ENCODE measurements around the gene EDDM13.
A peak's percentile ranks its signal among the peaks of the same experiment; 100 is the strongest.
"Not testable (repeated sequence)": the region's sequence is repeated elsewhere in the genome, so short reads cannot be mapped to it uniquely, and the experiment has no call there.

The EDDM13 gene

DNA sequence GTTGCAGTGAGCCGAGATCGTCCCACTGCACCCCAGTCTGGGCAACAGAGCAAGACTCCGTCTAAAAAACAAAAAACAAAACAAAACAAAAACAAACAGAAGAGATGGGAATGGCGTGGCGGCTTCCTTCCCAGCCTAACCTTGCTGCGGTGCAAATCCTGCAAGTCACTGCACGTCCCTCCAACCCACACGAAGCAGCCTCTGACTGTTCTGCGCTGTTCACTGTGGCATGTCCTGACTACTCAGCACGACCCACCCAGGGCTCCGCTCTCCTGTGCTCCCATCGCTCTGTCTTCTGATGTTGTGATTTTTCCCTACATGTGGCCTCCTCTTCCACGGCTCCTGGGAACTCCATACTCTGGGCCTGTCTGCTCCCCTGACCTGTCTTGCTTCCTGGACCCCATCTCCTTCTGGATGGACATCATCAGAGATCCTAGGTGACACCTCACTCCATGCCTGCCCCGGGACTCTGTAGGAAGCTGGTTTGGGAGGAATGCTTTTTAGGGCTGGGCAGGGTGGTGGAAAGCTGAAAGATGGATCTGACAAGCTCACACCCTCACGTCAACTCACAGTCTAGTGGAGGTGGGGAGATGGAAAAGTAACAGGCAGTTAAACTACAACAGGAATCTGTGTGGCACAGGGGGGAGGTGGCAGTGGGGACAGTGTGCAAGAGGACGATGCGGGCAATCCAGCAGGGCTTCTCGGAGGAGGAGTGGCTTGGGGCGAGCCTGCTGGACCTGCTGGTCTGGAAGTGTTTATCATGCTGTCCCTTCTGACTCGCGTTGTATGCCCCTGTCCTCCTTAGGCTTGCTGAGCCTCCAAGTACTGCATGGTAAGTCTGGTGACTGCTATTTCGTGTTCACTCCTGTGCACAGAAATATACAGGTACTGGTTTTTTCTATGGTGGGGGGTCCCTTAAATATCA lies 23.2 kb downstream of the EDDM13 start:
- no peak for DNase-seq (ENCODE audit: low read depth)

DNA sequence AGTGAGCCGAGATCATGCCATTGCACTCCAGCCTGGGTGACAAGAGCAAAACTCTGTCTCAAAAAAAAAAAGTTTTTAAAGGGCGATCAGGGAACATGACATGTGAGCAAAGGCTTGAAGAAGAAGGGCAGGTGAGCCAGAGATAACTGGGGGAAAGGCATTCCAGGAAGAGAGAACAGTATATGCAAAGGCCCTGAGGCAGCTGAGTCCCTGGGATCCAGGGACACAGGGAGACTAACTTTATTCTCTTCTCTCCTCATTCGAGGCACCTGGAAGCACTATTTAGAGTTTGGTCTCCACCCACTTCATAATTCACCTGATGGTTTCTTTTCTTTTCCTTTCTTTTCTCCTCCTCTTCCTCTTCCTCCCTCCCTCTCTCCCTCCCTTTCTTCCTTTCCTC lies 24.5 kb downstream of the EDDM13 start:
- no peak for DNase-seq (ENCODE audit: low read depth)

GRCh38 chr19:56299688-56300087 lies 27.1 kb downstream of the EDDM13 start:
- no peak for DNase-seq (ENCODE audit: low read depth)

DNA sequence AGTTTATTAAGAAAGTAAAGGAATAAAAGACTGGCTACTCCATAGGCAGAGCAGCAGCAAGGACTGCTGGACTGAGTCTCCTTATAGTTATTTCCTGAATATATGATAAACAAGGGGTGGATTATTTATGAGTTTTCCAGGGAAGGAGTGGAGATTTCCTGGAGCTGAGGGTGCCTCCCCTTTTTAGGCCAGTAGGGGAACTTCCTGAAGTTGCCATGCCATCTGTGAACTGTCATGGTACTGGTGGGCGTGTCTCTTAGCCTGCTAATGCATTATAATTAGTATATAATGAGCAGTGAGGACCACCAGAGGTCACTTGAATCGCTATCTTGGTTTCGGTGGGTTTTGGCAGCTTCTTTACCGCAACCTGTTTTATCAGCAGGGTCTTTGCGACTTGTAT lies 28.6 kb downstream of the EDDM13 start:
- no peak for DNase-seq (ENCODE audit: low read depth)

DNA sequence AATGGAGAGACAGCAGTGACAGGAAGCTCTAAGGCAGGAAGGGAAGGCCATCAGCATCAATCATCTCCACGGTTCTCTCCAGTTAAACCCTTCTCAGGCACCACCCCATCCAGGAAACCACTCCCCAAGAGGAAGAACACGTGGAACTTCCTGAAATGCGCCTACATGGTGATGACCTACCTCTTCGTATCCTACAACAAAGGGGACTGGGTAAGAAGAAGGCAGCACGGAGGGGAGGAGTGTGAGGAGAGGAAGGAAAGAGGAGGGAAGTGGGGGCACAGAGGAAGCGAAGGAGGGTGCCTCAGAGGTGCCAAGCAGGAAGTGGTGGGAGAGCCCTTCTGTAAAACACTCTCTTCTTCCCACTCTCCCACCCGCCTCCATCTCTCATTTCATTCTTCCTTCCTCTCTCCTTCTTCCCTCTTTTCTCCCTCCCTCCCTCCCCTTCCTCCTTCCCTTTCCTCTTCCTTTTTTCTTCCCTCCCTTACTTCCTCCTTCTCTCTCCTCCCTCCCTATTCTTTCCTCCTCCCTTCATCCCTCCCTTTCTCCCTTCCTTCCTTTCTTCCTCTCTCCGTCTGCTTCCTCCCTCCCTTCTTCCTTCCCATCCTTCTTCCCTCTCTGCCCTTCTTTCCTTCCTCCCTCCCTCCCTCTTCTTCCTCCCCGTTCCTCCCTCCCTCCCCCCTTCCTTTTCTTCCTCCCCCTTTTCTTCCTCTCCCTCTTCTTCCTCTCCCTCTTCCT lies 29.5 kb downstream of the EDDM13 start:
- DNase-seq (ENCODE audit: low read depth), result no peak

GRCh38 chr19:56304243-56304642 lies 31.7 kb downstream of the EDDM13 start:
- no peak for DNase-seq (ENCODE audit: low read depth)

DNA sequence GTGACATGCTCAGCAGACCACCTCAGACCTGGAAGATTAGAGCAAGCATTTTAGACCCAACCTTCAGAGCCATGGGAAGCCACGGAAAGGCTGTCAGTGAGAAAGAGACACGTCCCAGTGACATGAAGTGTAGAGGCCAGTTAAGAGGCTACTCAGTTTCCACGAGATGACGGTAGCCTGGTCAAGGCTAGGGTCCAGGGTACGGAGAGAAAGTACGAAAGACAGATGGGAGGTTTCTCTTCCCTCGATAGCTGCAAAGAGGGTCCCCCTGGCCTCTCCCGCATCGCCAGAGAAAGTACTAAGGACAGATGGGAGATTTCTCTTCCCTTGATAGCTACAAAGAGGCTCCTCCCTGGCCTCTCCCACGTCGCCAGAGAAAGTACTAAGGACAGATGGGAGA lies 33.5 kb downstream of the EDDM13 start:
- no peak for DNase-seq (ENCODE audit: low read depth)

GRCh38 chr19:56307062-56307461 lies 34.5 kb downstream of the EDDM13 start:
- DNase-seq (ENCODE audit: low read depth), result not testable (repeated sequence)

- no peak for DNase-seq (ENCODE audit: low read depth)
Measured at GRCh38 chr19:56308792-56309191, 36.2 kb downstream of the EDDM13 start.

- no peak for DNase-seq (ENCODE audit: low read depth)
Measured at GRCh38 chr19:56309511-56310185, 37.1 kb downstream of the EDDM13 start.

DNA sequence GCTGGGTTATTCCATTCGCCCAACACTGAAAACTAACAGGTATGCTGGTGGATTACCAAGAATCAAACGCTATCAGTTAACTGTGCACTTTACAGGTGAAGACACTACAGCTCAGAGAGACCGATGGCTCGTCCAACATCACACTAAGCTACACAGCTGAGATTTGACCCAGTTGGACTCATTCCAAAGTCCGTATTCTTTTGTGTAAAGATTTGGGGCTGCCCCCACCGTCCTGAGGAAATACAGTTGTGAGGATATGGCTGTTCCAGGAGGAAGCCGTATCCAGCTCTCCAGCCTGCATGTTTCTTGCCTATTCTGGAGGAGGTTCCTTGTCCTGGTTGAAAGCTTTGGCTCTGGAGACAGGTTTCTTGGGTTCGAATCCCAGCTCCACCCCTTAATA lies 37.9 kb downstream of the EDDM13 start:
- DNase-seq (ENCODE audit: low read depth), result no peak

GRCh38 chr19:56312342-56312741 lies 39.8 kb downstream of the EDDM13 start:
- no peak for DNase-seq (ENCODE audit: low read depth)

DNA sequence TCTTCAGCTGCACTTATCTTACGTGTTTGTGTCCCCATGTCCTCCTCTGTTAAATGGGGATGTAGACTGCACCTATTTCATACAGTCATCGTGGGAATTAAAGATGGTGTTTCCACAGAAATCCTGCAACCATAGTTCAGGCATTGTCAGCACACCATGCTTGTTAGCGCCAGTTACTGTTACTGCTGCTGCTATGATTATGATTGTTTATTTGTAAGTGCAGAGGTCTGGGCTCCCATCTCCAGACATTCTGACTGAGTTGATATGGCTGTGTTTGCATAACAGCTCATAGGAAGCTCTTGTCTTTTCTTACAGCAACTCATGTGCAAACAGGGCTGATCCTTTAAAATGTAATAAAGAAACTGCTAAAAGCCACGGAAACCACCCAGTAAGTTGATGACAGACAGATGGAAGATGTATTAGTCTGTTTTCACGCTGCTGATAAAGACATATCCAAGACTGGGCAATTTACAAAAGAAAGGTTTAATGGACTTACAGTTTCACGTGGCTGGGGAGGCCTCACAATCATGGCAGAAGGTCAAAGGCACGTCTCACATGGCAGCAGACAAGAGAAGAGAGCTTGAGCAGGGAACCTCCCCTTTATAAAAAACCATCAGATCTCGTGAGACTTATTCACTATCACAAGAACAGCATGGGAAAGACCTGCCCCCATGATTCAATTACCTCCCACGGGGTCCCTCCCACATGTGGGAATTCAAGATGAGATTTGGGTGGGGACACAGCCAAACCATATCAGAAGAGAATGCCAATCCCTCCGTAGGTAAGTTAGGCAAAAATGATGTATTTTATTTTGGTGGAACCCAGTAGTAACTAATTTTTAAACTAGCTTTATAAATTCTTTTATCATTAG lies 40.5 kb downstream of the EDDM13 start:
- no peak for DNase-seq (ENCODE audit: low read depth)

DNA sequence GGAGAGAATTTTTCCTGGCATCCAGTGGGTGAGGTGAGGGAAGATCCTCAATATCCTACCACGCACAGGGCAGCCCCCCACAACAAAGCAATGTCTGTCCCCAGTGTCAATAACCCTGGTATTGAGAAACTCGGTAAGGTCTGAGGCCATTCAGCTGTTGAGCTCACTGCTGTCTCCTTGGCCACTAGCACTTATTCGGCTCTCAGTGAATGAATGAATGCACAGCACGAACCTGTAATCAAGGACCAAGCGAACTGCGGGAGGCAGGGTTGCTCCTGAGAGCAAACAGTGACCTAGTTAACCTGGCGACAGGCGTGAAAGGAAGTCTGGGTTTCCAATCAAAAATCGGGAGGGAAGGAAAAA lies 41.5 kb downstream of the EDDM13 start:
- DNase-seq (ENCODE audit: low read depth), result no peak

DNA sequence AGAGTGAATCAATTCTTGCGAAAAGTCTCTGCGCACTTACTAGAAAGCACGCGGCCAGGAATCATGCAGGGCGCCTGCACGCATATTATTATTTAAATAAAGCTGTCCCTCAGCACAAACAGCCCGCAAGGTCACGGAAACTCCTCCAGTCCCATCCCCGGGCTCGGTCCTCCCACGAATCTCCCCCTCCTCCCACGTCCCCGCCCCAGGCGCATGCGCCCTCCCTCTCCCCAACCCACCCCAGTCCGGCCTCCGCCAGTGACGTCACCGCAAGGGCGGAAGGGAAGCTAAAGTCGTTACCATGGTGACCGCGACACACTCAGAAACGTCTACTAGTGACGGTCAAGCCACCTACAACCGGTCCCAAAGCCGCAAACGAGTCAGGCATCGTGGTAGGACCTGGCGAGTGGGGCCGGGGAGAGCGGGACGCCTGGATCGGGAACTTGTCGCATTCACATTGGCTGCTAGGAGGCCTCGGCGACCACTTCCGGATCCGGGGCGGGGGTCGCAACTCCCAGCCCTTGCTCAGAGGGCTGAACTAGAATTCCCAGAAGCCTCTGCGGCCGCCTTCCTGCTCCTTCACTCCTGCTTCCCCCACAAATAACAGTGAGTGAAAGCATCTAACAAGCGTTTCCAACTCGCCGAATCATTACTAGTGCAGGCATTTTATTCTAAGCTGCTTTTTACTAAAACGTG lies 42.0 kb downstream of the EDDM13 start, which contains the start of gene ZSCAN5A:
Gene ZSCAN5A, minus strand, starts transcription at position 459 of the 696 bp plus-strand sequence. CDS start 89,793 bp downstream, outside the sequence.
- peak; percentile 67 for DNase-seq (ENCODE audit: low read depth)

GRCh38 chr19:56315077-56315828 lies 42.7 kb downstream of the EDDM13 start:
- DNase-seq (ENCODE audit: low read depth), result peak; percentile 96

DNA sequence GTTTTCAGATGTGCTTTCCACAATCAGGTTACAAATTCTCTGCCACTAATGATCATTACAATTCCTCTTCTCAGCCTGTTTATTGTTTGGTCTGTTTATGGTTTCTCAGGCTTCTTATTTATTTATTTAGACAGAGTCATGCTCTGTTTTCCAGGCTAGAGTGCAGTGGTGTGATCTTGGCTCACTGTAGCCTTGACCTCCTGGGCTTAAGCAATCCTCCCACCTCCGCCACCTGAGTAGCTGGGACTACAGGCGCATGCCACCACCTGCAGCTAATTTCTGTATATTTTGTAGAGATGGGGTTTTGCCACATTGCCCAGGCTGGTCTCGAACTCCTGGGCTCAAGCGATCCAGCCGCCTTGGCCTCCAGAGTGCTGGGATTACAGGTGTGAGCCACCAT lies 44.2 kb downstream of the EDDM13 start:
- no peak for DNase-seq (ENCODE audit: low read depth)

- DNase-seq (ENCODE audit: low read depth), result no peak
Measured at GRCh38 chr19:56317749-56318148, 45.2 kb downstream of the EDDM13 start.

- DNase-seq (ENCODE audit: low read depth), result no peak
Measured at GRCh38 chr19:56319991-56320390, 47.4 kb downstream of the EDDM13 start.

DNA sequence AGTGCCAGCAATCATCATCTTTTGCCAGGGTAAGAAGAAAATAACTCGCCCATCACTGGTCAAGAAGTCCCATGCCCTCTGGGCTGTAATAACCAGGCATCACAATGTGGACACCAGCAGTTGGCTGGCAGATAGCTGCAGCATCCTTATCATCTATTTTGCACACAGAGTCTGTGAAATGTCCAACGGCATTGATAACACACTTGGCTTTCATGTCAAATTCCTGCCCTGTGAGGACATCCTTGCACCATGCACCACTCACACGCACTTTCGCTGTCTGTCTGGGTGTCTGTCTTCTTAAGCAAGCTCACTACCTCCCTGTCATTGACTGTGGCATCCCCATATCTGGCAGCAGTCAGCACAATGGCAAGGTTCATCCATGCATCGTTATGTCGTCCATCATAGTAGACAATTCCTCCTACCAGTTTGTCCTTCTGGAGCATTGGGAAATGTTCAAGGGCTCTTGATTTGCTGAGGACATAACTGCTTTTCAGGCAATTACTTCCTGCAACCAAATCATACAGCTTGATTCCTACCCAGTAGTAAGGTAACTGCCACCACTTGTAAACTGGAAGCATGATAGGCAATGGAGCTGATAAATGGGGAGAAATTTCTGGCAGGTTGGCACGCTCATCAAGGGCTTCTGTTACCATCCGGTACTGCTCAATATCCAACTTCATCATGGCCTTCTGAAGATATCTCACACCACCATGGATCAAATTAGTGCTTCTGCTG lies 48.9 kb downstream of the EDDM13 start:
- DNase-seq (ENCODE audit: low read depth), result no peak

Measured in non-pigmented ciliary epithelial cell (primary cell).